Measurements from ENCODE around the gene RXRA.

Gene RXRA

DNA sequence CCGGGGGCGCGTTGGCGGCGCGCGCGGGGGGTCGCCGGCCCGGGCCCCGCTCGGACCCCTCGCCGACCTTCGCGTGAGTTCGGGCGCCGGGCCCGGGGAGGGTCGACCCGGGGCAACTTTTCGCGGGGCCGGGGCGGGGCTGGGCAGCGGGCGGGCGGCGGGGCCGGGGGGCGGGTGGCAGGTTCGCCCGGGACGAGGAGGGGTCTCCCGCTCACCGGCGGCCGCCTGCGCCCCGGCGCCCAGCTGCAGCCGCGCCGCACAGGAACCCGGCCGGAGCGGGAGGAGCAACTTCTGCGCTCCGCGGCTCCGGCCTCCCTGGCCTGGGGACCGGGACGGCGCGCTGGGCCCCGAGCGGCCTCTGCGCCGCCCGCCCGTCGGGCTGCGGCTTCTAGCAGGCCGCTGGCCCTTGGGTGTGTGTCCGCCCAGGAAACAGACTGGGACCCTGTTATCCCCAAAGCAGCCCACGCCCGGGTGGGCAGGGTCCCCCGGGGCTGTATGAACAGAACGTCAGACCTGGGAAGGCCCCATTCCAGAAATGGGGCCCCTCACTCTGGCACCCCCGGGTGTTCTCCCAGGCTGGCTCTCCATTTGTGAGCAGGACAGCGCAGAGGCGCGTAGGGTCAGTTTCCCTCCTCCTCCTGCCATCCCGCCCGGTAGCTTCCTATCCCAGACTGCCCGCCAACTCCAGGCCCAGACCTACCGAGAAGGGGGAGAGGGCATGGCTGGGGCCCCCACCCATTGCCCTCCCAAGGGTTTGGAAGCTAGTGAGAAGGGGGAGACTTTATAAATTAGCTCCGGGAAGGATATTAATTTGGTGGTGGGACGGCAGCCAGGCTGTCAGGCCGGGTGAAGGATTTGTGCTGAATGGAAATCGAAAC is 708 bp downstream of the RXRA start:
- no peak for TF ChIP-seq HDGF (IDR thresholded peaks at IDR 0.05; ENCODE audit: borderline replicate concordance)
- TF ChIP-seq LEF1 (IDR thresholded peaks at IDR 0.05; ENCODE audit: borderline replicate concordance), result no peak
- no peak for TF ChIP-seq ELF4 (IDR thresholded peaks at IDR 0.05)
- TF ChIP-seq FOXA1 (IDR thresholded peaks at IDR 0.05), result no peak
- no peak for TF ChIP-seq SP1 (IDR thresholded peaks at IDR 0.05)
- no peak for TF ChIP-seq FOXK2 (IDR thresholded peaks at IDR 0.05)
- no peak for TF ChIP-seq NFRKB (IDR thresholded peaks at IDR 0.05)
- TF ChIP-seq BHLHE40 (IDR thresholded peaks at IDR 0.05; ENCODE audit: borderline replicate concordance), result no peak
- TF ChIP-seq L3MBTL2 (conservative IDR thresholded peaks at IDR 0.05), result no peak
- TF ChIP-seq FOXM1 (IDR thresholded peaks at IDR 0.05; ENCODE audit: borderline replicate concordance), result no peak
- TF ChIP-seq CTBP1 (IDR thresholded peaks at IDR 0.05; ENCODE audit: borderline replicate concordance), result no peak
- TF ChIP-seq ARNT (IDR thresholded peaks at IDR 0.05), result no peak
- TF ChIP-seq SUZ12 (IDR thresholded peaks at IDR 0.05), result no peak
- no peak for TF ChIP-seq TARDBP (IDR thresholded peaks at IDR 0.05)
- no peak for TF ChIP-seq ZNF384 (IDR thresholded peaks at IDR 0.05)
- POLR2A ChIA-PET, result interaction anchor here (1.2 kb wide), 1 partner anchor 9 kb away, joined by 4 read pairs; no protein-coding TSS in a partner anchor
- CTCF ChIA-PET, result interaction anchor here (0.8 kb wide), 1 partner anchor 152 kb away, joined by 3 read pairs; no protein-coding TSS in a partner anchor
- DNase-seq (ENCODE audit: extremely low spot score), result peak; percentile 62

DNA sequence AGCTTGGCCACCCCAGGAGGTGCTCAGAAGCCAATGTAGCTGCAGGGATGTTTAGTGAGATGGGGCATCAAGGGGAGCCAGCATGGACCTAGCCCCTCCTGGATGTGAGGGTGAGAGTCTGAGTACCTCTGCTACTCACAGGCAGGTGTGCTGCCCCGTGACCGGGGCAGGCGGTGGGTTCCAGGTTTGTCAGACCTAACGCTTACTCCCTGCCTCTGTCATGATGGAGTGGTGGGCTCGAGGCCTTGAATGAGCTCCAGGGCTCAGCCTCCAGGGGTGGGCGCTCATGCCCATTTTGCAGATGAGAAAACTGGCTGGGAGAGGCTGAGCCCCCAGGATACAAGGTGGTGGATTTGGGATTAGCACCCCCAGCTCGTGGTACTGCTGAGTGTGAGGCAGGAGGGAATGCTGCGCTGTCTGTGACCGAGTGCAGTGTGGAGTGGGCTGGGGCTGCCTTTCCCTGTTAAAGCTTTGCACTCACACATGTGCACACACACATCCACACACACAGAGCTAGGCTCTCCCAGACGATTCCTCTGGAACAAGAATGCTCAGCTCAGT is 1.5 kb downstream of the RXRA start:
- POLR2A ChIA-PET, result interaction anchor here (0.8 to 1.2 kb wide), 2 partner anchors 10 to 112 kb away, joined by 3 to 4 read pairs; no protein-coding TSS in a partner anchor
- CTCF ChIA-PET, result interaction anchor here (0.8 kb wide), 1 partner anchor 152 kb away, joined by 3 read pairs; no protein-coding TSS in a partner anchor
- TF ChIP-seq BHLHE40 (IDR thresholded peaks at IDR 0.05; ENCODE audit: borderline replicate concordance) (no peak), SUZ12 (IDR thresholded peaks at IDR 0.05) (no peak), FOXA1 (IDR thresholded peaks at IDR 0.05) (no peak), FOXM1 (IDR thresholded peaks at IDR 0.05; ENCODE audit: borderline replicate concordance) (no peak), FOXK2 (IDR thresholded peaks at IDR 0.05) (no peak), LEF1 (IDR thresholded peaks at IDR 0.05; ENCODE audit: borderline replicate concordance) (no peak), ARNT (IDR thresholded peaks at IDR 0.05) (no peak), PKNOX1 (IDR thresholded peaks at IDR 0.05) (no peak), L3MBTL2 (conservative IDR thresholded peaks at IDR 0.05) (no peak), SP1 (IDR thresholded peaks at IDR 0.05) (no peak), NFRKB (IDR thresholded peaks at IDR 0.05) (no peak), ELF4 (IDR thresholded peaks at IDR 0.05) (no peak)
- no peak for DNase-seq (ENCODE audit: extremely low spot score)

GRCh38 chr9:134328341-134328840 is 2.1 kb downstream of the RXRA start:
- no peak for TF ChIP-seq BHLHE40 (IDR thresholded peaks at IDR 0.05; ENCODE audit: borderline replicate concordance)
- TF ChIP-seq FOXA1 (IDR thresholded peaks at IDR 0.05), result no peak
- no peak for TF ChIP-seq PKNOX1 (IDR thresholded peaks at IDR 0.05)
- TF ChIP-seq HDGF (IDR thresholded peaks at IDR 0.05; ENCODE audit: borderline replicate concordance), result no peak
- TF ChIP-seq CTBP1 (IDR thresholded peaks at IDR 0.05; ENCODE audit: borderline replicate concordance), result no peak
- no peak for TF ChIP-seq FOXK2 (IDR thresholded peaks at IDR 0.05)
- no peak for TF ChIP-seq ARNT (IDR thresholded peaks at IDR 0.05)
- no peak for TF ChIP-seq TARDBP (IDR thresholded peaks at IDR 0.05)
- TF ChIP-seq L3MBTL2 (conservative IDR thresholded peaks at IDR 0.05), result no peak
- TF ChIP-seq ZNF384 (IDR thresholded peaks at IDR 0.05), result no peak
- no peak for TF ChIP-seq SP1 (IDR thresholded peaks at IDR 0.05)
- TF ChIP-seq SUZ12 (IDR thresholded peaks at IDR 0.05), result no peak
- no peak for TF ChIP-seq LEF1 (IDR thresholded peaks at IDR 0.05; ENCODE audit: borderline replicate concordance)
- CTCF ChIA-PET, result no interaction called here
- no peak for DNase-seq (ENCODE audit: extremely low spot score)
- POLR2A ChIA-PET, result interaction anchor here (0.8 kb wide), 1 partner anchor 111 kb away, joined by 3 read pairs; no protein-coding TSS in a partner anchor

DNA sequence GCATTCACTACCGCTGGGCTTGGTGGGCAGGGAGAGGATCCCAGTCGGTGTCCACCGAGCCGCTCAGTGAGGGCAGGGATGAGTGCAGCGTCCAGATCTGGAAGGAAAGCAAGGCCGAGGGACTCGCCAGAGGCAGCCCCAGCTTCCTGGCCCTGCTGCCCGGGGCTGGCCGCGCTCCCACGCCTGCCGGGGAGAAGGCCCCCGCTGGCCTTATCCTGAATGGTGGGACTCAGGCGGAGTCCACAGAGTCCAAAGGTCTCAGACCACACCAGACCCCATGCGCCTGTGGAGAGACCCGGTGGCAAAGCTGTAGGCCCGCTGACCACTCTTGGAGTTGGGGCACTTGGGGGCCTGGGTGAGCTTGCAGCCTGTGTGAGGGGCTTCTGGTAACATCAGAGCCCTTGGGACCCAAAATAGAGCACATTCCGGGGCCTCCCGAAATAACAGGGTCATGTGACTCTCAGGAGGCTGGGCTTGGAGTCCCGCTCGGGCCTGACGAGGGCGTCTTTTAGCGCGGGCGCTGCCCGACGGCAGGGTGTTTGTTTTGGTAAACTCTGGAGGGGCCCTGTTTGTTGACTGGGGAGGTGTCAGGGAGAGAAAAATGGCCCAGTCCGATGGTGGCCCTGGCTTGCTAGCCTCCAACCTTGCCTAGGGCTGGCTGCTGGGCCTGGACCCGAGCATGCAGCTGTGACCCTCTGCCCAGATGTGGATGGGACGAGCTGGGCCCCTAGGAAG is 2.8 kb downstream of the RXRA start:
- DNase-seq (ENCODE audit: extremely low spot score), result no peak
- no peak for TF ChIP-seq NFRKB (IDR thresholded peaks at IDR 0.05)
- TF ChIP-seq ZNF384 (IDR thresholded peaks at IDR 0.05), result no peak
- no peak for TF ChIP-seq LEF1 (IDR thresholded peaks at IDR 0.05; ENCODE audit: borderline replicate concordance)
- no peak for TF ChIP-seq FOXK2 (IDR thresholded peaks at IDR 0.05)
- no peak for TF ChIP-seq BHLHE40 (IDR thresholded peaks at IDR 0.05; ENCODE audit: borderline replicate concordance)
- no peak for TF ChIP-seq CTBP1 (IDR thresholded peaks at IDR 0.05; ENCODE audit: borderline replicate concordance)
- no peak for TF ChIP-seq L3MBTL2 (conservative IDR thresholded peaks at IDR 0.05)
- TF ChIP-seq SP1 (IDR thresholded peaks at IDR 0.05), result no peak
- no peak for TF ChIP-seq HDGF (IDR thresholded peaks at IDR 0.05; ENCODE audit: borderline replicate concordance)
- no peak for TF ChIP-seq FOXM1 (IDR thresholded peaks at IDR 0.05; ENCODE audit: borderline replicate concordance)
- CTCF ChIA-PET, result no interaction called here
- POLR2A ChIA-PET, result no interaction called here

- ChIA-PET POLR2A (no interaction called here), CTCF (no interaction called here)
- TF ChIP-seq FOXA1 (IDR thresholded peaks at IDR 0.05) (no peak), FOXK2 (IDR thresholded peaks at IDR 0.05) (no peak), CTBP1 (IDR thresholded peaks at IDR 0.05; ENCODE audit: borderline replicate concordance) (no peak), ELF4 (IDR thresholded peaks at IDR 0.05) (no peak), BHLHE40 (IDR thresholded peaks at IDR 0.05; ENCODE audit: borderline replicate concordance) (no peak), SUZ12 (IDR thresholded peaks at IDR 0.05) (no peak), FOXM1 (IDR thresholded peaks at IDR 0.05; ENCODE audit: borderline replicate concordance) (no peak), ZNF384 (IDR thresholded peaks at IDR 0.05) (no peak), HDGF (IDR thresholded peaks at IDR 0.05; ENCODE audit: borderline replicate concordance) (no peak), LEF1 (IDR thresholded peaks at IDR 0.05; ENCODE audit: borderline replicate concordance) (no peak), SP1 (IDR thresholded peaks at IDR 0.05) (no peak), ARNT (IDR thresholded peaks at IDR 0.05) (no peak), L3MBTL2 (conservative IDR thresholded peaks at IDR 0.05) (no peak), NFRKB (IDR thresholded peaks at IDR 0.05) (no peak), TARDBP (IDR thresholded peaks at IDR 0.05) (no peak), PKNOX1 (IDR thresholded peaks at IDR 0.05) (no peak)
- DNase-seq (ENCODE audit: extremely low spot score), result no peak
Observed at GRCh38 chr9:134329576-134329855, 3.3 kb downstream of the RXRA start.
